Stimulated activated CD8-positive, alpha-beta memory T cell treated with anti-CD3 and anti-CD28 coated beads, Interleukin-15, amount 100 ng/mL, for 4 hours (primary cell): ENCODE data around the gene SNTG2.

ENCODE experiments used
- DNase-seq, 2 donors: peaks; one replicate each; pipeline ENCODE4 v3.0.0-alpha.2; 2020; ENCODE audit warnings: low read depth in 2 of 2

SNTG2 gene

GRCh38 chr2:1318366-1319009, 367.8 kb downstream of the SNTG2 start:
- no peak for DNase-seq

- no peak for DNase-seq
These were observed 368.7 kb downstream of the SNTG2 start for GRCh38 chr2:1319393-1319792.

- no peak for DNase-seq
These were observed 370.7 kb downstream of the SNTG2 start for GRCh38 chr2:1321321-1321720.

- DNase-seq: no peak
These were observed 374.2 kb downstream of the SNTG2 start for GRCh38 chr2:1324884-1325283.

GRCh38 chr2:1328684-1329083, 378.0 kb downstream of the SNTG2 start:
- DNase-seq: no peak

GRCh38 chr2:1339388-1340140, 388.9 kb downstream of the SNTG2 start:
- DNase-seq: no peak

- no peak for DNase-seq
These were observed 389.5 kb downstream of the SNTG2 start for GRCh38 chr2:1340141-1340512.

- no peak for DNase-seq
These were observed 390.9 kb downstream of the SNTG2 start for GRCh38 chr2:1341404-1342120.

- DNase-seq: no peak
These were observed 398.1 kb downstream of the SNTG2 start for GRCh38 chr2:1348789-1349188.

- DNase-seq: no peak
These were observed 399.5 kb downstream of the SNTG2 start for GRCh38 chr2:1350111-1350510.

- no peak for DNase-seq
These were observed 402.5 kb downstream of the SNTG2 start for GRCh38 chr2:1353124-1353523.

GRCh38 chr2:1353543-1353942, 402.9 kb downstream of the SNTG2 start:
- no peak for DNase-seq

- no peak for DNase-seq
These were observed 409.5 kb downstream of the SNTG2 start for GRCh38 chr2:1360144-1360543.

GRCh38 chr2:1360557-1361250, 410.1 kb downstream of the SNTG2 start:
- no peak for DNase-seq

GRCh38 chr2:1363367-1363766, 412.7 kb downstream of the SNTG2 start:
- no peak for DNase-seq

- no peak for DNase-seq
These were observed 416.0 kb downstream of the SNTG2 start for GRCh38 chr2:1366546-1367134.

GRCh38 chr2:1367601-1368000, 417.0 kb downstream of the SNTG2 start:
- DNase-seq: no peak

- no peak for DNase-seq
These were observed 419.3 kb downstream of the SNTG2 start for GRCh38 chr2:1369905-1370304.

- no peak for DNase-seq
These were observed 419.8 kb downstream of the SNTG2 start for GRCh38 chr2:1370461-1370860.

- no peak for DNase-seq
These were observed 420.4 kb downstream of the SNTG2 start for GRCh38 chr2:1371082-1371481.

GRCh38 chr2:1373830-1374229, 423.2 kb downstream of the SNTG2 start:
- DNase-seq: no peak

- no peak for DNase-seq
These were observed 423.6 kb downstream of the SNTG2 start for GRCh38 chr2:1374287-1374686.
